MCF 10A (cell line): ENCODE results near the gene NFKBIA. TPM values are rescaled to one million over a fixed set of nuclear protein-coding genes. Genes with fewer than 3 reads are reported as not detected.

Source experiments
- BruUV-seq: library from RNA; stranded (reverse); fragments of 400-500 nt; replicated peaks from 2 replicates; lab custom pipeline; 2021; lab: Mats Ljungman, UMichigan
- CTCF ChIA-PET: fragments of 300-600 bp; sonication (Branson Sonifier 250); formaldehyde crosslinking; extraction: SDS; loops from one replicate; lab custom pipeline; 2021; ENCODE audit warnings: antibody characterized with exemption, inconsistent platforms; lab: Yijun Ruan, JAX
- POLR2A ChIA-PET: fragments of 300-600, 350-650 bp; sonication (Branson Sonifier 250); formaldehyde crosslinking; extraction: SDS; loops from one replicate; lab custom pipeline; 2020; ENCODE audit warnings: antibody characterized with exemption, inconsistent platforms; lab: Yijun Ruan, JAX
- DNase-seq: peaks from one replicate; pipeline ENCODE4 v3.0.0-alpha.2; 2018; ENCODE audit not compliant: unreplicated experiment
- H3K27ac Mint-ChIP-seq: one replicate; pipeline ENCODE4 v1.8.0; 2022; ENCODE audit warnings: mild to moderate bottlenecking, low read depth, mixed read lengths; ENCODE audit not compliant: unreplicated experiment
- H3K27me3 Mint-ChIP-seq: one replicate; pipeline ENCODE4 v1.8.0; 2022; ENCODE audit warnings: mixed read lengths; ENCODE audit not compliant: insufficient read depth, unreplicated experiment
- H3K36me3 Mint-ChIP-seq: one replicate; pipeline ENCODE4 v1.8.0; 2022; ENCODE audit warnings: mild to moderate bottlenecking, moderate library complexity, mixed read lengths; ENCODE audit not compliant: insufficient read depth, unreplicated experiment
- H3K4me1 Mint-ChIP-seq: one replicate; pipeline ENCODE4 v1.8.0; 2022; ENCODE audit warnings: mixed read lengths; ENCODE audit not compliant: insufficient read depth, unreplicated experiment
- H3K4me3 Mint-ChIP-seq: one replicate; pipeline ENCODE4 v1.8.0; 2022; ENCODE audit warnings: mild to moderate bottlenecking, moderate library complexity, mixed read lengths; ENCODE audit not compliant: unreplicated experiment
- H3K9me3 Mint-ChIP-seq: one replicate; pipeline ENCODE4 v1.8.0; 2022; ENCODE audit warnings: mixed read lengths; ENCODE audit not compliant: unreplicated experiment
- CTCF ChIP-seq: fragments of 200-600 bp; IDR thresholded peaks from one replicate; pipeline ENCODE4 v1.8.0; 2022; ENCODE audit warnings: antibody characterized with exemption, mild to moderate bottlenecking; ENCODE audit not compliant: unreplicated experiment
- intact Hi-C: fragments of 100-400 bp; cut with micrococcal nuclease; formaldehyde crosslinking; loops from 2 replicates; pipeline ENCODE4 v1.14.1; 2022
- total RNA-seq: library from RNA; stranded (reverse); gene quantifications from 2 replicates; pipeline ENCODE4 v1.2.3, GENCODE V29; 2022

Gene NFKBIA
- total RNA-seq, 1 experiment from 2014 or later = 112 TPM

- Mint-ChIP-seq H3K27me3 (no peaks in the 10 kb centered on the region), H3K36me3 (peaks cover 12% of the 10 kb centered on the region), H3K4me3 (no peak overlapping the region), H3K9me3 (no peaks in the 10 kb centered on the region), H3K27ac (peak overlapping the region; percentile 40), H3K4me1 (peaks cover 12% of the 10 kb centered on the region)
- peak; percentile 97 for DNase-seq
- intact Hi-C loops = no loop called here
- BruUV-seq = no TSS peak
- CTCF ChIA-PET = interaction anchor here (0.6 to 1.7 kb wide), 5 partner anchors 9 to 34 kb away, joined by 3 to 9 read pairs (median 6); partner anchors contain the start of gene NFKBIA
- POLR2A ChIA-PET = interaction anchor here (0.5 to 10.9 kb wide), 22 partner anchors 9 to 495 kb away, joined by 3 to 348 read pairs (median 5); partner anchors contain the start of genes BAZ1A, FAM177A1, NFKBIA and PPP2R3C
- TF ChIP-seq CTCF = no peak
Measured at GRCh38 chr14:35369701-35370191, 34.8 kb downstream of the NFKBIA start.

GRCh38 chr14:35368583-35369392 lies 35.8 kb downstream of the NFKBIA start:
- no peaks in the 10 kb centered on the region for H3K27me3 Mint-ChIP-seq
- no peak overlapping the region for H3K27ac Mint-ChIP-seq
- no TSS peak for BruUV-seq
- no peaks in the 10 kb centered on the region for H3K9me3 Mint-ChIP-seq
- ChIA-PET CTCF (interaction anchor here (1.7 kb wide), 1 partner anchor 35 kb away, joined by 6 read pairs; the partner anchor contains the start of gene NFKBIA), POLR2A (interaction anchor here (1.5 to 10.9 kb wide), 8 partner anchors 26 to 247 kb away, joined by 6 to 348 read pairs (median 15); partner anchors contain the start of genes NFKBIA, PPP2R3C, PRORP and PSMA6)
- TF ChIP-seq CTCF = no peak
- H3K4me1 Mint-ChIP-seq = peaks cover 5% of the 10 kb centered on the region
- no peak for DNase-seq
- H3K36me3 Mint-ChIP-seq = peaks cover 5% of the 10 kb centered on the region
- intact Hi-C loops = no loop called here
- no peak overlapping the region for H3K4me3 Mint-ChIP-seq

GRCh38 chr14:35368139-35368460 lies 36.4 kb downstream of the NFKBIA start:
- TF ChIP-seq CTCF = no peak
- Mint-ChIP-seq H3K4me3 (no peak overlapping the region), H3K27ac (no peak overlapping the region), H3K4me1 (peaks cover 5% of the 10 kb centered on the region), H3K27me3 (no peaks in the 10 kb centered on the region), H3K9me3 (no peaks in the 10 kb centered on the region), H3K36me3 (peaks cover 5% of the 10 kb centered on the region)
- DNase-seq = no peak
- BruUV-seq = no TSS peak
- CTCF ChIA-PET = interaction anchor here (0.6 kb wide), 1 partner anchor 23 kb away, joined by 3 read pairs; no protein-coding TSS in a partner anchor
- intact Hi-C loops = no loop called here
- POLR2A ChIA-PET = interaction anchor here (3.9 to 10.9 kb wide), 2 partner anchors 31 kb away, joined by 42 to 348 read pairs; partner anchors contain the start of gene NFKBIA

GRCh38 chr14:35367056-35367372 lies 37.5 kb downstream of the NFKBIA start:
- no peak for DNase-seq
- Mint-ChIP-seq H3K4me3 (no peak overlapping the region), H3K27me3 (no peaks in the 10 kb centered on the region), H3K4me1 (peaks cover 5% of the 10 kb centered on the region), H3K36me3 (peaks cover 5% of the 10 kb centered on the region), H3K27ac (no peak overlapping the region), H3K9me3 (no peaks in the 10 kb centered on the region)
- no peak for TF ChIP-seq CTCF
- BruUV-seq = no TSS peak
- intact Hi-C loops = no loop called here
- ChIA-PET CTCF (interaction anchor here (2.4 kb wide), 1 partner anchor 27 kb away, joined by 8 read pairs; no protein-coding TSS in a partner anchor), POLR2A (interaction anchor here (0.7 to 10.9 kb wide), 3 partner anchors 33 to 57 kb away, joined by 3 to 348 read pairs (median 36); partner anchors contain the start of gene NFKBIA)
